Globus pallidus (tissue), 1 donor: Measurements from ENCODE around the gene CLEC4F.

Experiments used
- DNase-seq: peaks from one replicate; pipeline ENCODE4 v3.0.0-alpha.2; 2015; ENCODE audit warnings: low spot score

The CLEC4F gene

DNA sequence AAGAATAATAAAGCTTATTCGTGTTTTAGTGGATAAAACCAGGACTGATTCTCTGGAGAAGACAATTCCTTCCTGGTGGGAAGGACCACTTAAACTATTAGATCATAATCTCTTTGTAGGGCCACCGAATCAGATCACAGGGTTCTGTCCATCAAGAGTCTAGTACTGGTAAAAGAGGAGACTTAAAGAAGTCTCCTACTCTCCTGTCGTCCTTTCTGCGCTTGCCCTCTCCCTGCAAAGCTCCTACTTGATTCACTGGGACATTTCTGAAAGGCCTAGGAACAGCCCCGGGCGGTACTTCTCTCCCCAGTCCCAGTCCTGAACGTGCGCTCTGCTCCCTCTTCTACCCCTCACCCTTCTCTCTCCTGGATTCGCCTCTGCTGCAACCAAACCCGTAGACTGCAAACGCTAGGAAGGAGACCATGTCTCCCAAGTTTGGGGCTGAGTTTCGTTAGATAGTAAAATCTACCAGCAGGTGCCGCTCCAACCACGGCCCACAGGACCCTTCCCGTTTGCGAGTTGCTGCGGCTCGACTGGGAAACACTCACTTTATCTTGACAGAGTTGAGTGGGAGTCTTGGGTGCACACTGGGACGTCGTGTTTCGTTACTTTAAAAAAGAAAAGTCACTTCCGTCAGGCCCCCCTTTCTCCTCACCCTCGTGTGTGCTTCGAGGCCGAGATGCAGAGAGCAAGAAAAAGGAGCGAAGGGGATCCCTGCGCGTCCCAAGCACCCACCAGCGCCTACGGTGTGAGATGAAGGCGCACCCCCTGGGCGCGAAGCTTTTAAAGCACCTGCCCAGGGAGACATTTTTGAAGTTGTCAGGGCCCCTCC, 30.9 kb downstream of the CLEC4F start:
- peak; percentile 55 for DNase-seq

DNA sequence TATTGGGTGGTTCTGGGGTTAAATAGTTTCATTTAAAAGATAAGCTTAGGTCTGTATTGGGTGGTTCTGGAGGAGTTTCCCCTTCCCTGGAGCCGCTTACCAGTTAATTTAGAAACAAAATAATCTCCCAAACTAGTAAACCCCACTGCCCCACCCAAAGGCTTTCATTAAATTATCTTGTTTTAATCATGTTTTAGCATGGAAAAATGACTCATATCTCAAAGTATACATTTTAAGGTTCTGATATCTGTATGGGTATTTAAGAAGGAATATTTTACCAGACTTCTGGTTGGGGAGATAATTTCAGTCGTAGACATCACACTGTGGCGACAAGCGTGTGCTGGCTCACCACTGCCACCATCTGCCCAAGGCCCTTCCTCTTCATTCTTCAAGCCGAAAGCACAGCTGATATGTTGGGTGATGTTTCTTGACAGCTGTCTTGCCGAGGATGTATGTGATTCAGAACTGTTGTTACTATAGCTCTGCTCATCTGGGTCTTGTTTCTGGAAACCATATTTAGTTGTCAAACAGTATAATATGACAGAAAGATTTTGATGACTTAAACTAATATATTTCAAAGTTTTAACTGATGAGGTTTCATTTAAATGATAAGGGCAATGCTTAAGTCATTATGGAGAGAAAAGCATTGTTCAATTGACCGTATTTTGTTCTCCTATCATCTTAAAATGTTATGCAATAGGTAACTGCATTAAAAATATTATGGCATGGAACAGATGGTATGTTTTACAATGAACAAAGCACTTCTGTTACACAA, 35.1 kb downstream of the CLEC4F start:
- peak; percentile 55 for DNase-seq

DNA sequence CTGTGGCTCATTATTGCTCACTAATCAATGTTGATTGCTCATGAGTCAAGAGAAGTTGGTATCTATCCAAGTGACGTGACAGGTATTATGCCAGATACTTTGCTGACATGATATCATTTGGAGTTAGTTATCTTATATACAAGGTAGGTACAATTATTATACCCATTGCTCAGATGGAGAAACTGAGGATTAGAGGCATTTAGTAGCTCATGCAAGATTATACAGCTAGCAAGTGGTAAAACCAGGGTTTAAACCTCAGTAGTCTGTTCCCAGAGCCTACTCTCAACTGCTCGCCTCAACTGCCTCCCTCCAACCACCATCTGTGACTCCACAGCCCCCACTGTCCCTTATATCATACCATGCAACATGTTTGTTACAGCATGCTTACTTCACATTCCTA, 36.1 kb downstream of the CLEC4F start:
- DNase-seq = no peak

DNA sequence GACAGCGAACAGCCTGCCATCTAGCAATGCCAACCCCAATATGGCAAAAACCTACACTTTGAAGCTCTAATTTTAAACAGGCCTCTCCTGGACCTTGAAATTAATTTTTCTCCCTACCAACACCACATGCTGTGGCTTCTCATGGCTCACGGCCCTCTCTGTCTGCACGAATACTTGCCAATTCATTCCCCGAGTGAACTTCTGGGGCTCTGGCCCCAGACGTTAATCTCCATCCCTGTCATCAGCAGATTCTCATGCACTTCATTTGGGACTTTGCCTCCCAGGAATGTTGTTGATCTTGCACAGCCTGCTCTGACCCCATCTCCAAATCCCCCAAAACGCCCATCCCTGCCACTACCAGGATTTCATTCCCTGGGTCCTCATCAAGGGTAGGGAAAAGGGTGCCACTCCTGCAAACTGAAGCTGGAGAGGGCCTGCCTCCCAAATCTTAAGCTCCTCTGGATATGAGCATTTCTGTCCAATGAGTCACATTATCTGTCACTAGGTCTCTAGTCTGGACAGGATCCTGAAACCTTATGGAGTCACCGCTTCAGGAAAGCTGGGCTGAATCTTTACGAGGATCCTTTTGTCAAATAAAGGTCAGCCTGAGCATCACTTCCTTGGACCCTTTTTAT, 40.4 kb downstream of the CLEC4F start:
- DNase-seq = no peak

DNA sequence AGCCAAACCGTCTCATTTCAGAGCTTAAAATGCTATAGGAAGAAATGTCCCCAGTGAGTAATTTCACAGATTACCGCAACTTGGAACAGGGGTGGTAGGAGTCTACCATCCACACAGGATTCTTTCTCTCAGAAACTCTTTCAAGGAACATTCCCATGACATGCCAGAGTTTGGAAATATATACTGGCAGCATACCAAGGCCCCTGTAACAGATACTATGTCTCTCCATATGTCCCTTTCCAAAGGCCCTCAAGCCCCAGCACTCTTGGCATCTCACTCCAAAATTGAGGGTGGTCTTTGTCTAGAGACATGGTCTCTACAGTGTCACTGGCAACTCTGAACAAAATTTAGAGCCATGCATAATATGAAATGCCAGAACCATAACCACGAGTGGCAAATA, 40.9 kb downstream of the CLEC4F start:
- DNase-seq = no peak

DNA sequence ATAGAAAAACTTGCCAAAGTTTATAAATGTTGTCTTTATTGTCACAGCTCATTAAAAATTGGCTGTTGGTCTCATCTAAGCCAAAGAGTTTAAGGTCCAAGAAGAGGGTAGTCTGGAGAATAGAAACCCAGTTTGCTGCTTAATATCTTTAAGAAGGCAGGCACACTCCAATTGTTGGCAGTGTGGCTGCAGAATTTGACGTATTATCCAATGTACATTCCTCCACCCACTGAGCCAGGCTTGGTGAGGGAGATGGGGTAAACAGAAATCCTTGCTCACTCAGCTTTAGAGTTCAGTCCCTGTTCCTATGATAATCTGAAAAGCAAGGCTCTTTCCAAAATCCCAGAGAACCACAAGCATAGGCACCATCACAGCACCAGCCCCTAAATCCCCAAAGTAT, 41.7 kb downstream of the CLEC4F start:
- no peak for DNase-seq

DNA sequence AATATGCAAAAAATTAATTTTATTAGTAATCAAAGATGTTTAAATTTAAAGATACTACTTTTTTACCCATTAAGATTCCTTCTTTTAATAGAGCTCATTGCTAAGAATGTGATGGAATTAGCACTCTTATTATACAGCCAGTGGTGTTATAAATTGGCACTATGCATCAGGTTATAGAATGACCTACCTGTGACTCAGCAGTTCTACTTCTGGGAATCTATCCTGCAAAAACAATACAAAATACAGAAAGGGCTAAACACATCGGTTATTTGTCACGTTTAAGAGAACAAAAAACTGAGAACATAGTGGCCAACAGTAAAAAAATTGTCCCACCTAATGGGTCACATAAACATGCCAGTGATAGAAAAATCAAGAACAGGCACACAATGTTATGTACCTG, 42.9 kb downstream of the CLEC4F start:
- no peak for DNase-seq

DNA sequence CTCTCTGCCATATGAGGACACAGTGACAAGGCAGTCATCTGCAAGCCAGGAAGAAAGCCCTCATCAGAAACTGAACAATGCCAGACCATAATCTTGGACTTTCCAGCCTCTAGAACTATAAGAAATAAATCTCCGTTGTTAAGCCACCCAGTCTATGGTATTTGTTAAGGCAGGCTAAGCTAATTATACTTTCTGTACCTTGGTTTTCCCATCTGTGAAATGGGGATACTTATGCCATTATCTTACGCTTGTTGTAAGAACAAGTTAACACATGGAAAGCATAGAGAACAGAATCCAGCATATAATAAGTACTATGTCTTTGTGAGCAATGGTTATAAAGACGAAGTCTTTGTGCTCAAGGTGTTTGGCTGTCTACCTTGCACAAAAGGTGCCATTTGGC, 44.1 kb downstream of the CLEC4F start:
- DNase-seq = no peak

DNA sequence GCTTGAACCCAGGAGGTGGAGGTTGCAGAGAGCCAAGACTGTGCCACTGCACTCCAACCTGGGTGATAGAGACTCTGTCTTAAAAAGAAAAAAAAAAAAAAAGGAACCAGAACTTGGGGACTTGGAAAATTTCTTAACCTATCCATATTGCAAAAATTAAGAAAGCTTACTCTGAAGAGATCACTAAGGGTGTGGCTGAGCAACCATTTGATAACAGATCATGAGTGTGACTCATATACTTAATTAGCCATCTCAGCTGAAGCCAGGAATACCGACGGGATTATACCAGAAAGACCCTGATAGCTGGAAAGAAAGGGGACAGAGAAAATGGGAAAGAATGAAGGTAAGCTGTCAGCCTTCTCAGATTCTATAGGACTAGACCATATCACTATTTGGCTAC, 45.3 kb downstream of the CLEC4F start:
- DNase-seq = no peak

DNA sequence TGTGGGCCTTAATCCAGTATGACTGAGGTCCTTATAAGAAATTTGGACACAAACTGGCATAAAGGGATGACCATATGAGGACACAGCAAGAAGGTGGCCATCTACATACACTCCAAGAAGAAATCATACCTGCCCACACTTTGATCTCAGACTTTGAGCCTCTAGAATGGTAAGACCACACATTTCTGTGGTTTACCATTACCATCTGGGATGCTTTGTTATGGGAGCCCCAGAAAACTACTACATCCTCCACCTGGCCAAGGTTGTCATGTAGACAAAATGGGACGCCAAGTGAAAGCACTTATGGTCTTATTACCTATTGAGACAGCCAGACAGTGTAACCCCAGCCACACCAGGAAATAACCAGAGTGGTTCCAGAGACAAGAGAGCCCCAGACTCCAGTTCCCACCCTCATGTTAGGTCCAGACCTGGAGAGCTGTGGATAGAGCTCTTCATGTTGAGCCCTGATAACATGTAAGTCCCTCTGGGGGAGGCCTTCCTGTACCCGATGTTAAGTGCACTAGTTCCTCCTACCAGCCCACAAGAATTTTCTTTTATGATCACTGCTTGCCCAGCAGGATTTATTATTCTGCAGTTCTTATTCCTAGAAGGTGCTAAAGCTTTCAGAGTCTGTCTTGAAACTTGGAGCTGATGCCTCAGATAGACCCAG, 47.8 kb downstream of the CLEC4F start:
- DNase-seq = no peak

DNA sequence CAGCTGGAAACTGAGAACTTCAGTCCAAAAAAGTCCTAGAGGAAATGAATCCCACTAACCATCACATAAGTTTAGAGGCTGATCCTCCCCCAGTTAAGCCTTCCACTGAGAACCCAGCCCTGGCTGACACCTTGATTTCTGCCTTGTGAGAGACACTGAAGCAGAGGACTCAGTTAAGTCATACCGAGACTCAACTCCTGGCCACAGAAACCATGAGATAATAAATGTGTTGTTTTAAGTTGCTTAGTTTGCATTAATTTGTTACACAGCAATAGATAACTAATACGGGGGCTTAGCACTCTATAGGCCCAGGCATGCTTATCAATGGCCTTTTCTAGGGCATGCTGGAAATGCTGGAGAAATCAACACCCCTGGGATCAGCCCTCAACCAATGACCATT, 49.0 kb downstream of the CLEC4F start:
- no peak for DNase-seq

DNA sequence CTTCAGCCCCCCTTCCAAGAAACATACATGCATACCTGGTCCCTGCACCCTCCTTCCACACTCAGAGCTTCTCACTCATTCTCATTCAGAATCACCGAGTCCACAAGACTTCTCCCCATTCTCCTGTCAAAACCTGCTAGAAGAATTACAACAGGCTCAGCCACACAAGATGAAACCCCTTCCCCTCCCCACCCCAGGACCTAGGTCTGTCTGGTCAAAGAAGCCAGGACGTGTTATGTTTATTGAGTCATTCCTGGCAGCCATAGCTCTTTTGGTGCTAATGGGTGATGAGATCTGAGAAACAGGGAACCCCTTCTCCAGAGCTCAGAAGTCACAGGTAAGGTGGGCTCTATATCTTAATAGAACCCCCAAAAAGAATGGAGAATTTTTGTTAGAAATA, 50.9 kb downstream of the CLEC4F start:
- no peak for DNase-seq

DNA sequence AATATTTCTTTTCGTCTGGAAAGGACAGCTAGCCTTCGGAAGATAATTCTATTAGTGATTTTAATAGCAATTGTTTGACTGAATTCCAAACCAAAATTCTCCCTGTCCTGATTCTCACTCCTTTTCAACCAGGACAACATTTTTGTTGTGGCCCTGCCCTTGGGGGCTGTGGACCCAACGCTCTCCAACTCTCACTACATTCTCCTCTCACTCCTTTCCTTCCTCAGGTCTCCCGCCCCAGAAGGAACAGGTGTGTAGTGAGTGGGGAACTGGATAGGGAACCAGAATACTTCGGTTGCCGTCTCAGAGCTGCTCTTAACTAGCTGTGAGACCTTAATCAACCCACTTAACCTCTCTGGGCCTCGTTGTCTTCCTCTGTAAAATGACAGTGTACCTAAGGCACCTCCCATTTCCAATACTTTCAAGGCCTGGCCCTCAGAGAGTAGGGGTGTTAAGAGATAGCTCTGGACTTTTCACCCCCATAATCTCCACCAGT, 51.8 kb downstream of the CLEC4F start:
- no peak for DNase-seq

DNA sequence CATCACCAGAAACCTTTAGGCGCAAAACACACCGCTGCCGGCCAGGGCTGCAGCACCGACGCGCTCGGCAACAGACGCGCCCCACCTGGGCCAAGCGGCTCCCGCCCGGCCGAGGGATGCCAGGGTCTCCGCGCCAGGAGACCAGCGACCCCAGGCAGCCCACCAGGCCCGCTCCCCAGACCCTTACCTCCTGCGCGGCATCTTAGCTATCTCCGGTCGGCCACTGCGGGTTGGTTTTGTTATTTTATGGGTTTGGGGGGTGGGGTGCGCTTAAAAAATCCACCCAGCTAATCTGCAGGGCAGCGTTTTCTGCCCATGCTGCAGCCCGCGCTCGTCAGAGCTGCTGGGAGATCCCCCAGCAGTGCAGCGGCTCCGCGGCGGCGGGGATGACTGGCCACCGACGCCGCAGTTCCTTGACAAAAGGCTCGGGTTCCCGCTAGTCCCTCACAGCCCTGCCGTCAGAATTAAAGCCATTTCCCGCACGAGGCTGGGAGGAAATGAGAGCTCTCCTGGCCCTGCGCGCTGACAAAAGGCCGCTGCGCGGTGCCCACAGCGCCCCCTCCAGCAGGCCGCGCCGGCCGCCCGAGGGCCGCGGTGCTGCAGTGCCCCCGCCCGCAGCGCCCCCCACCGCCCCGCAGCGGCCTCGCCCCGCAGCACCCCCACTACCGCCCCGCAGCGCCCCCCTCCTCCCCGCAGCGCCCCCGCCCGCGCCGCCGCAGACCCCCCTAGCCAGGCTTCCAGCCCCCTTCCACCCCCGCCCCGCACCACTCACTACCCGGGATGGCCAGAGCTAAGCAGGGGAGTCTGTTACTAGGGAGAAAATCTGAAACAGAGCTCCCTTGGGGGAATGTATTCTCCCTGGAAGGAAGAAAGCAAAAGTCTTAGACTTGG, 52.5 kb downstream of the CLEC4F start, which contains the start of gene ADD2:
ADD2 (minus strand) TSS at position 502 of the 891 bp plus-strand sequence. CDS start 61,792 bp downstream, outside the sequence.
- peak; percentile 31 for DNase-seq

DNA sequence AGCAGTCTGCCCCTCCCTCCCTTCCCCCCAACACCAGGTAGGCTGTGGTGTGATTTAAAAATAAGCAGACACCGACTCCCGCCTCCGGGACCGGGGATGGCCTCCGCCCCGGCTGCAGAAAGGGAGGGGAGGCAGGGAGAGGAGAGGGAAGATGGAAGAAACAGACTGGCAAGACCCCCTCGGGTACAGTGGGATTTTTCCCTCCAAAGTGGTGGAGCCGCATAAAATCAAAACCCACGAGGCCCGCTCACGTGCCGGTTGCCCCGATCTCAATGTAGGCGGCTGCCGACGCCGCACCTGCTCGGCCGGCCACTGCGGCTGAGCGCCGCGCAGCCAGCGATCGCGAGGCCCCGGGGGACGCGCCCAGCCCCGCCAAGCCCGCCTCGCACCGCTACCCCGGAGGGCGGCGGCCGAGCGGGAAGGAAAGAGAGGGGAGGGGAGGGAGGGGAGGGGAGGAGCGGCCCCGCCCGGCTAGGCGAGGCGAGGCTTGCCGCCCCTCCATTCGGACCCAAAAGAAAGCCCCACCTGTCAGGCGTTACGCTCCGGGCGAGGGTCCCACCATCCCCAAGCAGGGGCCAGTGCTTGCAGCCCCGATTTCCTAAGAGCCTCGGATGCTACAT, 53.2 kb downstream of the CLEC4F start:
- DNase-seq = no peak

DNA sequence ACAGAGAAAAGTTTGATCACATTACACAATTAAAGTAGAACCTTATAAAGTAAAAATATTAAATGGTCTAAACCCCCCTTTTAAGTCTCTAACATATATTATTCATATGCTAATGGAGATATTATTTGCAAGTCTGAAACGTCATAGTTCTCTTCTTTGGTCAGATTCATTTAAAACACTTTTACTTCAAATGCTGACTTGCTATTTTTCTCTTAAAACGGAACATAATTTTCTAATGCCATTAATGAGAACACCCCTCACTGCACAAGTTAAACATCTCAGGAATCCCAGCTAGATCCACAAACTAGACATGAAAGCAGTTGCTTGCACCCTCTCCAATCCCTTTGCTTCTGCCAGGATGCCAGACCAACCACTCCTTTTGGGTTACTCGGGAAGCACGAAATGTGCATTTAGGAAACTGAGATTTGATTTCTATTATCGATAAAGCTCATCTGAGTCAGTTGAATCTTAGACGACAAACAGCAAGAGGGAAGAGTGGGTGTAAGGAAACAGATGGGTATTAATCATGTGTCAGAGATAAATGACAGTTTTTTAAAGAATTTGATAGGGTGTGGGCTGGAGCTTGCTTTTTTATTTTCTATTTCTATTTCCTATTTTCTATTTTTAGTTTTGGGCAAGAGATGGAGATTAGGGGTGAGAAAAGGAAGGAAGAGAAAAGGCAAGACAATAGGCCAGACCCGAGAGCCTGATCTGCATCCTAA, 53.9 kb downstream of the CLEC4F start:
- no peak for DNase-seq

DNA sequence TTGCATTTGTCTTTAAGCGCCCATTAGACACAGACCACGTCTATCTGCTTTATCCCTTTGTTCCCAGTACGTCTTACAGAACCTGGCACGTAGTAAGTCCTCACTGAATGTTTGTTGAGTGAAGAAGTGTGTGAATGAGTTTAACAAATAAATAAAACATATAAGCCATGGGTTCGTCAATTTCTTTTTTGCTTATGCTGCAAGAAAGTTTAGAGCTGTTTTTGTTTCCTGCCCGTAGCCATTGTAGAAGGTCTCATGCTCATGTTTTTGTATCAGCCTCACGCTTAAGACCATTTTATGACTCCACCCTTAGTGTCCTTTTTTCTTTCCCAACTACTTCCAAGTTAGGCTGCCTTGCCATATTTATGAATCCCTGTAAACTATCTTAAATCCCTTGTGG, 54.9 kb downstream of the CLEC4F start:
- DNase-seq = no peak

DNA sequence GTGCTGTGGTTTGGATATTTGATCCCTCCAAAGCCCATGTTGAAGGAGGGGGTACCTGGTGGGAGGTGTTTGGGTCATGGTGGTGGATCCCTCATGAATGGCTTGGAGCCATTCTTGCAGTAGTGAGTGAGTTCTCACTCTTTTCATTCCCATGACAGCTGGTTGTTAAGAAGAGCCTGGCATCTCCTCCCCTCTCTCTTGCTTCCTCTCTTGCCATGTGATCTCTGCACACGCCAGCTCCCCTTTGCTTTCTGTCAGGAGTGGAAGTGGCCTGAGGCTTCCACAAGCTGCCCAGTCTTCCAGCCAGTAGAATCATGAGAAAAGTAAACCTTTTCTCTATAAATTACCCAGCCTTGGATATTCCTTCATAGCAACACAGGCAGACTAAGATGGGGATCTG, 61.0 kb downstream of the CLEC4F start:
- no peak for DNase-seq
